GM12878 (cell line): ENCODE data around the gene MAGT1. TPM values are rescaled to one million over a fixed set of nuclear protein-coding genes. Genes with fewer than 3 reads are reported as not detected.

ENCODE experiments used
- ATAC-seq: fragments of 200-7000 bp; cut with Tn5 transposase; 3 replicates; pipeline ENCODE4 v1.9.1; 2020; ENCODE audit warnings: mild to moderate bottlenecking, moderate library complexity
- BruUV-seq: library from RNA; stranded (reverse); fragments of 400-500 nt; replicated peaks from 2 replicates; lab custom pipeline; 2021; lab: Mats Ljungman, UMichigan
- CTCF ChIA-PET: fragments of 300-600 bp; sonication (Branson Sonifier 250); formaldehyde crosslinking; extraction: SDS; loops from one replicate; lab custom pipeline; 2021; ENCODE audit warnings: inconsistent platforms; lab: Yijun Ruan, JAX
- POLR2A ChIA-PET: fragments of 350-600 bp; formaldehyde crosslinking; extraction: SDS; loops from one replicate; lab custom pipeline; 2021; ENCODE audit warnings: inconsistent platforms; lab: Charles Lee
- RAD21 ChIA-PET: fragments of 300-600 bp; sonication (Branson Sonifier 250); formaldehyde crosslinking; loops from one replicate; lab custom pipeline; 2023; ENCODE audit warnings: antibody characterized with exemption; ENCODE audit not compliant: unreplicated experiment; lab: Charles Lee
- SMC1A ChIA-PET: fragments of 300-600 bp; sonication (Branson Sonifier 250); formaldehyde crosslinking; loops from one replicate; lab custom pipeline; 2023; ENCODE audit not compliant: unreplicated experiment, uncharacterized antibody; lab: Charles Lee
- DNase-seq: peaks from one replicate; pipeline ENCODE4 v3.0.0-alpha.2; 2011; ENCODE audit warnings: low read depth, low spot score
- FAIRE-seq: peaks from 3 replicates; lab custom pipeline; 2011; peaks lifted over from hg19 to GRCh38; lab: Jason Lieb, UNC
- H2AFZ ChIP-seq: 2 replicates; pipeline ENCODE4 v1.6.0; 2011; ENCODE audit warnings: low read depth, low read length, control low read depth; ENCODE audit not compliant: control insufficient read depth
- H3K27ac ChIP-seq: 2 replicates; pipeline ENCODE4 v1.5.1; 2011; ENCODE audit warnings: control low read depth; ENCODE audit not compliant: control insufficient read depth, insufficient read depth
- H3K27me3 ChIP-seq, 2 experiments: replicated peaks in 1 of 2; 2 replicates each; pipeline versions ENCODE4 v1.6.0 to v1.6.1; 2011; ENCODE audit warnings: low read length in 1 of 2; ENCODE audit not compliant: control insufficient read depth in 2 of 2, insufficient read depth in 2 of 2
- H3K36me3 ChIP-seq, 2 experiments: 2 replicates each; pipeline ENCODE4 v1.5.1; 2011; ENCODE audit warnings: low read length in 1 of 2; ENCODE audit not compliant: control insufficient read depth in 2 of 2, insufficient read depth in 2 of 2
- H3K4me1 ChIP-seq: 2 replicates; pipeline ENCODE4 v1.6.1; 2011; ENCODE audit warnings: mild to moderate bottlenecking, low read length, moderate library complexity, mixed read lengths; ENCODE audit not compliant: control insufficient read depth, insufficient read depth
- H3K4me2 ChIP-seq: 2 replicates; pipeline ENCODE4 v1.6.0; 2011; ENCODE audit warnings: control low read depth; ENCODE audit not compliant: control insufficient read depth, insufficient read depth
- H3K4me3 ChIP-seq: fragments of 200-600 bp; sonication (generic); 2 replicates; pipeline ENCODE4 v1.5.1; 2016
- H3K79me2 ChIP-seq: 2 replicates; pipeline ENCODE4 v1.6.0; 2011; ENCODE audit warnings: low read length; ENCODE audit not compliant: control insufficient read depth, insufficient read depth
- H3K9ac ChIP-seq: 2 replicates; pipeline ENCODE4 v1.8.0; 2011; ENCODE audit warnings: low read length, control low read depth, mixed read lengths; ENCODE audit not compliant: control insufficient read depth, insufficient read depth
- H3K9me3 ChIP-seq: replicated peaks from 3 replicates; pipeline ENCODE4 v1.5.1; 2011; ENCODE audit warnings: mild to moderate bottlenecking, low read length; ENCODE audit not compliant: control insufficient read depth, insufficient read depth
- H4K20me1 ChIP-seq: 2 replicates; pipeline ENCODE4 v1.6.0; 2011; ENCODE audit not compliant: control insufficient read depth, insufficient read depth
- ATF7 ChIP-seq: fragments of 450-650 bp; IDR thresholded peaks from 2 replicates; pipeline ENCODE4 v1.6.1; 2016; ENCODE audit warnings: low read depth, mild to moderate bottlenecking
- BACH1 ChIP-seq: fragments of 450-650 bp; IDR thresholded peaks from 2 replicates; pipeline ENCODE4 v1.6.1; 2017; ENCODE audit warnings: mild to moderate bottlenecking, borderline replicate concordance
- CBX5 ChIP-seq: sonication (generic); IDR thresholded peaks from 2 replicates; pipeline ENCODE4 v1.6.1; 2016; ENCODE audit warnings: low read depth, moderate library complexity, mild to moderate bottlenecking, inconsistent platforms
- CEBPB ChIP-seq, 2 experiments: fragments of 150-350 bp in 1 of 2; IDR thresholded peaks; 2 replicates each; pipeline ENCODE4 v1.6.1; 2012 to 2014; ENCODE audit warnings: low read depth in 2 of 2, low read length in 2 of 2, borderline replicate concordance in 1 of 2, inconsistent platforms in 1 of 2
- JUNB ChIP-seq: IDR thresholded peaks from 2 replicates; pipeline ENCODE4 v1.6.1; 2016; ENCODE audit warnings: antibody characterized with exemption, mild to moderate bottlenecking
- JUND ChIP-seq: IDR thresholded peaks from 2 replicates; pipeline ENCODE4 v1.6.1; 2012; ENCODE audit warnings: low read depth, mild to moderate bottlenecking, low read length, improper control_type of control experiment, moderate library complexity
- KLF5 ChIP-seq: fragments of 450-650 bp; IDR thresholded peaks from 2 replicates; pipeline ENCODE4 v1.6.1; 2014; ENCODE audit warnings: mild to moderate bottlenecking; ENCODE audit not compliant: partially characterized antibody
- MTA3 ChIP-seq: IDR thresholded peaks from 2 replicates; pipeline ENCODE4 v1.6.1; 2012; ENCODE audit warnings: low read length, inconsistent platforms, borderline replicate concordance
- MYC ChIP-seq: IDR thresholded peaks from 2 replicates; pipeline ENCODE4 v1.6.1; 2011; ENCODE audit warnings: mild to moderate bottlenecking, low read length, moderate library complexity, inconsistent platforms; ENCODE audit not compliant: insufficient read depth, insufficient replicate concordance, insufficient read length, severe bottlenecking
- NR2F1 ChIP-seq: fragments of 450-650 bp; conservative IDR thresholded peaks from 2 replicates; pipeline ENCODE4 v1.6.1; 2017; ENCODE audit warnings: mild to moderate bottlenecking
- RAD51 ChIP-seq: fragments of 450-650 bp; IDR thresholded peaks from 2 replicates; pipeline ENCODE4 v1.6.1; 2016; ENCODE audit warnings: moderate library complexity, mild to moderate bottlenecking, inconsistent platforms
- RFX5 ChIP-seq: IDR thresholded peaks from 2 replicates; pipeline ENCODE4 v1.6.1; 2011; ENCODE audit warnings: low read depth, low read length, improper control_type of control experiment
- SP1 ChIP-seq: IDR thresholded peaks from one replicate; pipeline ENCODE4 v1.6.1; 2011; ENCODE audit warnings: low read depth, low read length
- SREBF1 ChIP-seq: IDR thresholded peaks from 2 replicates; pipeline ENCODE4 v1.6.1; 2012; ENCODE audit warnings: mild to moderate bottlenecking, low read length
- WGBS: methylation state at CpG from one replicate; pipeline ENCODE4 v1.1.6; 2016; ENCODE audit warnings: low lambda C conversion rate; ENCODE audit not compliant: insufficient replicate concordance, insufficient coverage; ENCODE audit errors: missing lambda C conversion rate; 5-methylcytosine and 5-hydroxymethylcytosine counted together
- in situ Hi-C: fragments of 300-500 bp; cut with MboI; formaldehyde crosslinking; loops from 9 replicates; pipeline ENCODE4 v1.14.3; 2018; ENCODE audit warnings: mixed read lengths
- intact Hi-C: fragments of 100-400 bp; cut with micrococcal nuclease; formaldehyde crosslinking; loops from one replicate; pipeline ENCODE4 v1.14.2; 2022; ENCODE audit not compliant: unreplicated experiment
- polyA plus RNA-seq, 11 experiments: library from polyadenylated mRNA; depleted of rRNA in 4 of 11; unstranded in 6 of 11; stranded (reverse) in 5 of 11; fragments of >200 nt; fragmentation: Nextera tagmentation in 4 of 11; fragmentation: Illumina TruSeq in 1 of 11; extraction: Ambion mirVana in 4 of 11; extraction: Trizol in 1 of 11; gene quantifications; 1 replicate in 1 of 11; 2 replicates in 10 of 11; pipeline versions ENCODE4 v1.2.1 to v1.2.3, GENCODE V29; 2011 to 2016; ENCODE audit warnings: inconsistent platforms in 2 of 11, missing spikeins in 2 of 11, low read depth in 1 of 11
- total RNA-seq, 4 experiments: library from RNA; depleted of rRNA in 3 of 4; stranded (reverse); fragments of >200 nt in 3 of 4; fragmentation: Illumina TruSeq in 1 of 4; extraction: Trizol in 1 of 4; gene quantifications; 2 replicates each; pipeline versions ENCODE4 v1.2.1 to v1.2.3, GENCODE V29; 2013 to 2021
- TF ChIP-seq, protein P1 (sequence below): fragments of 450-650 bp; IDR thresholded peaks from 2 replicates; pipeline ENCODE4 v1.6.1; 2016; ENCODE audit warnings: mild to moderate bottlenecking
- TF ChIP-seq, protein P2 (sequence below): fragments of 450-650 bp; IDR thresholded peaks from 2 replicates; pipeline ENCODE4 v1.6.1; 2017; ENCODE audit warnings: mild to moderate bottlenecking, moderate library complexity
- TF ChIP-seq, protein P3 (sequence below), 3 experiments: IDR thresholded peaks in 2 of 3; conservative IDR thresholded peaks in 1 of 3; 2 replicates each; pipeline ENCODE4 v1.5.1; 2011; ENCODE audit warnings: low read depth in 3 of 3, low read length in 3 of 3, mild to moderate bottlenecking in 3 of 3, control low read depth in 2 of 3, moderate library complexity in 2 of 3, inconsistent platforms in 1 of 3, mixed read lengths in 1 of 3; ENCODE audit not compliant: control insufficient read depth in 2 of 3, insufficient read depth in 1 of 3; ENCODE audit errors: extremely low read depth in 1 of 3
- TF ChIP-seq, protein P4 (sequence below): IDR thresholded peaks from 2 replicates; pipeline ENCODE4 v1.6.1; 2012; ENCODE audit warnings: low read depth, low read length, improper control_type of control experiment

Gene MAGT1
- total and polyA plus RNA-seq, 10 of the 15 experiments (the other 5 are each of a cell fraction or from before 2014, with no cell fraction given) = 28.0 to 59.1 (median 47.9) TPM

DNA sequence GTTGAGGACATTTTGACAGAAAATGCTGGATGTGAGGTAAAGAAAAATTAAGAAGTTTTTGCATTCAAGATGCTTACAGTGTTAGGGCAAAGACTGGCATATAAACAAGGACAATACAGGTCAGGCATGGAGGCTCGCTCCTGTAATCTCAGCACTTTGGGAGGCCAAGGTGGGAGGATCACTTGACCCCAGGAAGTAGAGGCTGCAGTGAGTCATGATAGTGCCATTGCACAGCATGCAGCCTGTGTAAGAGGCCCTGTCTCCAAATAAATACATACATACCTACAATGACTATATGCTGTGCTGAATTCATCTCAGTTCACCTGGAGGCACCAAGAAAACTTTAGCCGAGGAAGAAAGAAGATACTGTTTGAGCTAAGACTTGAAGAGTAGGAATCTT, 2.3 kb downstream of the MAGT1 start:
- RAD21 ChIA-PET = interaction anchor here (1.2 kb wide), 1 partner anchor 132 kb away, joined by 3 read pairs; no protein-coding TSS in a partner anchor
- Histone ChIP-seq H3K9ac (no peak overlapping the region), H3K4me3 (peak overlapping the region; percentile 85; the same call in 1 of the 2 replicates), H2AFZ (no peak overlapping the region), H3K27me3 (no peaks in the 10 kb centered on the region), H3K4me2 (peak overlapping the region; percentile 55; the same call in 1 of the 2 replicates), H3K4me1 (no peaks in the 10 kb centered on the region), H3K36me3 (no peaks in the 10 kb centered on the region), H4K20me1 (no peaks in the 10 kb centered on the region; the same call in 1 of the 2 replicates), H3K9me3 (no peaks in the 10 kb centered on the region), H3K27ac (no peak overlapping the region), H3K79me2 (peaks cover 52% of the 10 kb centered on the region)
- DNase-seq = no peak
- SMC1A ChIA-PET = interaction anchor here (1.5 to 1.7 kb wide), 2 partner anchors 11 to 29 kb away, joined by 3 read pairs; no protein-coding TSS in a partner anchor
- CTCF ChIA-PET = no interaction called here
- 88% methylated on average over 2 of the region's 2 CpGs for WGBS
- POLR2A ChIA-PET = no interaction called here
- ATAC-seq = no peak
- FAIRE-seq = no peak
- BruUV-seq = no TSS peak
- in situ Hi-C loops (no loop called here), intact Hi-C loops (loop anchor here (5.0 kb wide), 1 partner anchor 111 kb away; no protein-coding TSS in a partner anchor)
- TF ChIP-seq JUNB (no peak), JUND (no peak), BACH1 (no peak), CEBPB (IDR thresholded peaks at IDR 0.05; ENCODE audit: borderline replicate concordance in 1 of 2, low read depth in 2 of 2, low read length in 2 of 2) (no peak), KLF5 (no peak), RFX5 (no peak), CBX5 (no peak), NR2F1 (no peak), MTA3 (no peak), SP1 (no peak), ATF7 (no peak), RAD51 (no peak), SREBF1 (no peak), MYC (no peak)
- TF ChIP-seq, protein P1, sequence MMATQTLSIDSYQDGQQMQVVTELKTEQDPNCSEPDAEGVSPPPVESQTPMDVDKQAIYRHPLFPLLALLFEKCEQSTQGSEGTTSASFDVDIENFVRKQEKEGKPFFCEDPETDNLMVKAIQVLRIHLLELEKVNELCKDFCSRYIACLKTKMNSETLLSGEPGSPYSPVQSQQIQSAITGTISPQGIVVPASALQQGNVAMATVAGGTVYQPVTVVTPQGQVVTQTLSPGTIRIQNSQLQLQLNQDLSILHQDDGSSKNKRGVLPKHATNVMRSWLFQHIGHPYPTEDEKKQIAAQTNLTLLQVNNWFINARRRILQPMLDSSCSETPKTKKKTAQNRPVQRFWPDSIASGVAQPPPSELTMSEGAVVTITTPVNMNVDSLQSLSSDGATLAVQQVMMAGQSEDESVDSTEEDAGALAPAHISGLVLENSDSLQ = no peak
- TF ChIP-seq, protein P2, sequence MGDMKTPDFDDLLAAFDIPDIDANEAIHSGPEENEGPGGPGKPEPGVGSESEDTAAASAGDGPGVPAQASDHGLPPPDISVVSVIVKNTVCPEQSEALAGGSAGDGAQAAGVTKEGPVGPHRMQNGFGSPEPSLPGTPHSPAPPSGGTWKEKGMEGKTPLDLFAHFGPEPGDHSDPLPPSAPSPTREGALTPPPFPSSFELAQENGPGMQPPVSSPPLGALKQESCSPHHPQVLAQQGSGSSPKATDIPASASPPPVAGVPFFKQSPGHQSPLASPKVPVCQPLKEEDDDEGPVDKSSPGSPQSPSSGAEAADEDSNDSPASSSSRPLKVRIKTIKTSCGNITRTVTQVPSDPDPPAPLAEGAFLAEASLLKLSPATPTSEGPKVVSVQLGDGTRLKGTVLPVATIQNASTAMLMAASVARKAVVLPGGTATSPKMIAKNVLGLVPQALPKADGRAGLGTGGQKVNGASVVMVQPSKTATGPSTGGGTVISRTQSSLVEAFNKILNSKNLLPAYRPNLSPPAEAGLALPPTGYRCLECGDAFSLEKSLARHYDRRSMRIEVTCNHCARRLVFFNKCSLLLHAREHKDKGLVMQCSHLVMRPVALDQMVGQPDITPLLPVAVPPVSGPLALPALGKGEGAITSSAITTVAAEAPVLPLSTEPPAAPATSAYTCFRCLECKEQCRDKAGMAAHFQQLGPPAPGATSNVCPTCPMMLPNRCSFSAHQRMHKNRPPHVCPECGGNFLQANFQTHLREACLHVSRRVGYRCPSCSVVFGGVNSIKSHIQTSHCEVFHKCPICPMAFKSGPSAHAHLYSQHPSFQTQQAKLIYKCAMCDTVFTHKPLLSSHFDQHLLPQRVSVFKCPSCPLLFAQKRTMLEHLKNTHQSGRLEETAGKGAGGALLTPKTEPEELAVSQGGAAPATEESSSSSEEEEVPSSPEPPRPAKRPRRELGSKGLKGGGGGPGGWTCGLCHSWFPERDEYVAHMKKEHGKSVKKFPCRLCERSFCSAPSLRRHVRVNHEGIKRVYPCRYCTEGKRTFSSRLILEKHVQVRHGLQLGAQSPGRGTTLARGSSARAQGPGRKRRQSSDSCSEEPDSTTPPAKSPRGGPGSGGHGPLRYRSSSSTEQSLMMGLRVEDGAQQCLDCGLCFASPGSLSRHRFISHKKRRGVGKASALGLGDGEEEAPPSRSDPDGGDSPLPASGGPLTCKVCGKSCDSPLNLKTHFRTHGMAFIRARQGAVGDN = no peak
- TF ChIP-seq, protein P3, sequence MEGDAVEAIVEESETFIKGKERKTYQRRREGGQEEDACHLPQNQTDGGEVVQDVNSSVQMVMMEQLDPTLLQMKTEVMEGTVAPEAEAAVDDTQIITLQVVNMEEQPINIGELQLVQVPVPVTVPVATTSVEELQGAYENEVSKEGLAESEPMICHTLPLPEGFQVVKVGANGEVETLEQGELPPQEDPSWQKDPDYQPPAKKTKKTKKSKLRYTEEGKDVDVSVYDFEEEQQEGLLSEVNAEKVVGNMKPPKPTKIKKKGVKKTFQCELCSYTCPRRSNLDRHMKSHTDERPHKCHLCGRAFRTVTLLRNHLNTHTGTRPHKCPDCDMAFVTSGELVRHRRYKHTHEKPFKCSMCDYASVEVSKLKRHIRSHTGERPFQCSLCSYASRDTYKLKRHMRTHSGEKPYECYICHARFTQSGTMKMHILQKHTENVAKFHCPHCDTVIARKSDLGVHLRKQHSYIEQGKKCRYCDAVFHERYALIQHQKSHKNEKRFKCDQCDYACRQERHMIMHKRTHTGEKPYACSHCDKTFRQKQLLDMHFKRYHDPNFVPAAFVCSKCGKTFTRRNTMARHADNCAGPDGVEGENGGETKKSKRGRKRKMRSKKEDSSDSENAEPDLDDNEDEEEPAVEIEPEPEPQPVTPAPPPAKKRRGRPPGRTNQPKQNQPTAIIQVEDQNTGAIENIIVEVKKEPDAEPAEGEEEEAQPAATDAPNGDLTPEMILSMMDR (IDR thresholded peaks at IDR 0.05 in 2 of 3, conservative IDR thresholded peaks at IDR 0.05 in 1 of 3; ENCODE audit: control insufficient read depth in 2 of 3, extremely low read depth in 1 of 3, insufficient read depth in 1 of 3, low read depth in 3 of 3, low read length in 3 of 3) = no peak
- TF ChIP-seq, protein P4, sequence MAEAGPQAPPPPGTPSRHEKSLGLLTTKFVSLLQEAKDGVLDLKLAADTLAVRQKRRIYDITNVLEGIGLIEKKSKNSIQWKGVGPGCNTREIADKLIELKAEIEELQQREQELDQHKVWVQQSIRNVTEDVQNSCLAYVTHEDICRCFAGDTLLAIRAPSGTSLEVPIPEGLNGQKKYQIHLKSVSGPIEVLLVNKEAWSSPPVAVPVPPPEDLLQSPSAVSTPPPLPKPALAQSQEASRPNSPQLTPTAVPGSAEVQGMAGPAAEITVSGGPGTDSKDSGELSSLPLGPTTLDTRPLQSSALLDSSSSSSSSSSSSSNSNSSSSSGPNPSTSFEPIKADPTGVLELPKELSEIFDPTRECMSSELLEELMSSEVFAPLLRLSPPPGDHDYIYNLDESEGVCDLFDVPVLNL = no peak
